DMS53 treated with DMSO at 0.1 percent for 48 hours (cell line): ENCODE data around the gene RAB3D.
"Not testable (repeated sequence)": the region's sequence is repeated elsewhere in the genome, so short reads cannot be mapped to it uniquely, and the experiment has no call there.

Experiments
- DNase-seq: peaks from one replicate; lab custom pipeline; 2025; ENCODE audit not compliant: unreplicated experiment; lab: John Stamatoyannopoulos, UW

The RAB3D gene

GRCh38 chr19:11367528-11367927, 28.1 kb upstream of the RAB3D start:
- no peak for DNase-seq

- DNase-seq, result no peak
These were observed 26.2 kb upstream of the RAB3D start for GRCh38 chr19:11365557-11366117.

- DNase-seq, result no peak
These were observed 25.5 kb upstream of the RAB3D start for GRCh38 chr19:11364935-11365334.

- DNase-seq, result no peak
These were observed 24.9 kb upstream of the RAB3D start for GRCh38 chr19:11364296-11364904.

GRCh38 chr19:11363881-11364280, 24.4 kb upstream of the RAB3D start:
- no peak for DNase-seq

GRCh38 chr19:11361771-11362731, 22.6 kb upstream of the RAB3D start:
- DNase-seq, result no peak

GRCh38 chr19:11361037-11361770, 21.7 kb upstream of the RAB3D start:
- no peak for DNase-seq

GRCh38 chr19:11359421-11359820, 20.0 kb upstream of the RAB3D start:
- no peak for DNase-seq

- DNase-seq, result no peak
These were observed 17.5 kb upstream of the RAB3D start for GRCh38 chr19:11356676-11357550.

GRCh38 chr19:11356074-11356397, 16.6 kb upstream of the RAB3D start:
- DNase-seq, result no peak

GRCh38 chr19:11355160-11356073, 16.0 kb upstream of the RAB3D start, which contains the start of gene PLPPR2:
TSS of gene PLPPR2 (plus strand) at chr19:11355432. CDS start at chr19:11357674, 2,242 bp downstream.
- peak; percentile 54 for DNase-seq

- DNase-seq, result not testable (repeated sequence)
These were observed 14.6 kb upstream of the RAB3D start for GRCh38 chr19:11354102-11354501.

- no peak for DNase-seq
These were observed 9.7 kb upstream of the RAB3D start for GRCh38 chr19:11349171-11349570.

- DNase-seq, result no peak
These were observed 8.1 kb upstream of the RAB3D start for GRCh38 chr19:11347546-11348039.

- DNase-seq, result peak; percentile 94
These were observed 6.9 kb upstream of the RAB3D start, which contains the start of the genes CCDC159 and TMEM205 for GRCh38 chr19:11346104-11346940. TSS of gene CCDC159 (plus strand) at chr19:11346519. CDS start at chr19:11346607, 88 bp downstream. TSS of gene TMEM205 (minus strand) at chr19:11346268. CDS start at chr19:11345619, 649 bp downstream.

GRCh38 chr19:11345122-11345803, 5.8 kb upstream of the RAB3D start:
- DNase-seq, result no peak

- DNase-seq, result no peak
These were observed 3.0 kb upstream of the RAB3D start for GRCh38 chr19:11342429-11342828.
